HCT116 (cell line): ENCODE measurements around the gene GFOD1. TPM values are rescaled to one million over a fixed set of nuclear protein-coding genes. Genes with fewer than 3 reads are reported as not detected.
A peak's percentile ranks its signal among the peaks of the same experiment; 100 is the strongest.

Experiments used
- ATAC-seq: fragments of 200-7000 bp; cut with Tn5 transposase; 2 replicates; pipeline ENCODE4 v1.9.1; 2020; ENCODE audit warnings: mild to moderate bottlenecking, moderate library complexity
- BruUV-seq: library from RNA; stranded (reverse); fragments of 400-500 nt; replicated peaks from 2 replicates; lab custom pipeline; 2021; lab: Mats Ljungman, UMichigan
- CTCF ChIA-PET: fragments of 300-600 bp; sonication (Branson Sonifier 250); formaldehyde crosslinking; loops from one replicate; lab custom pipeline; 2021; ENCODE audit warnings: antibody characterized with exemption; lab: Charles Lee
- POLR2A ChIA-PET: fragments of 300-600, 350-600 bp; sonication (Branson Sonifier 250); formaldehyde crosslinking; loops from one replicate; lab custom pipeline; 2021; ENCODE audit warnings: antibody characterized with exemption; lab: Charles Lee
- RAD21 ChIA-PET, 2 experiments: fragments of 300-600 bp; sonication (Branson Sonifier 250); formaldehyde crosslinking; loops; one replicate each; lab custom pipeline; 2023; ENCODE audit warnings: low total read pairs in 2 of 2; ENCODE audit not compliant: uncharacterized antibody in 2 of 2, unreplicated experiment in 2 of 2, low non-redundant PET in 1 of 2; lab: Charles Lee
- DNase-seq: peaks from one replicate; pipeline ENCODE4 v3.0.0-alpha.2; 2010; ENCODE audit warnings: low read depth, low spot score
- H2AFZ ChIP-seq: fragments of 200-600 bp; shearing (Covaris generic), sonication (generic); 2 replicates; pipeline ENCODE4 v1.6.1; 2017; ENCODE audit warnings: low read depth, mixed run types, mixed read lengths, antibody characterized with exemption, low read length; ENCODE audit not compliant: poor library complexity, severe bottlenecking
- H3K27ac ChIP-seq: 2 replicates; pipeline ENCODE4 v1.5.1; 2012; ENCODE audit warnings: low read depth, low read length
- H3K27me3 ChIP-seq: fragments of 200-600 bp; sonication (generic); 2 replicates; pipeline ENCODE4 v1.6.1; 2016; ENCODE audit warnings: mixed run types, low read length, mixed read lengths; ENCODE audit not compliant: insufficient read depth
- H3K36me3 ChIP-seq, 2 experiments: fragments of 200-500 bp in 1 of 2; fragments of 200-600 bp in 1 of 2; sonication (Bioruptor generic) in 1 of 2; sonication (generic) in 1 of 2; 2 replicates each; pipeline versions ENCODE4 v1.5.1 to v1.6.1; 2014 to 2016; ENCODE audit warnings: low read length in 2 of 2, inconsistent platforms in 1 of 2, mixed read lengths in 1 of 2, mixed run types in 1 of 2; ENCODE audit not compliant: insufficient read depth in 2 of 2, control insufficient read depth in 1 of 2
- H3K4me1 ChIP-seq, 2 experiments: fragments of 200-600 bp in 1 of 2; sonication (generic) in 1 of 2; 2 replicates each; pipeline versions ENCODE4 v1.5.1 to v1.6.1; 2012 to 2017; ENCODE audit warnings: low read length in 2 of 2, inconsistent platforms in 1 of 2, mild to moderate bottlenecking in 1 of 2, mixed read lengths in 1 of 2, mixed run types in 1 of 2, moderate library complexity in 1 of 2; ENCODE audit not compliant: insufficient read depth in 2 of 2, control insufficient read depth in 1 of 2
- H3K4me2 ChIP-seq: fragments of 200-600 bp; sonication (generic); 2 replicates; pipeline ENCODE4 v1.6.1; 2017; ENCODE audit warnings: mixed run types, low read length, mixed read lengths
- H3K4me3 ChIP-seq, 2 experiments: fragments of 200-600 bp in 1 of 2; sonication (generic) in 1 of 2; replicated peaks in 1 of 2; 2 replicates each; pipeline ENCODE4 v1.5.1; 2011 to 2016; ENCODE audit warnings: low read length in 2 of 2, control low read depth in 1 of 2, low read depth in 1 of 2, mild to moderate bottlenecking in 1 of 2, mixed read lengths in 1 of 2, mixed run types in 1 of 2
- H3K79me2 ChIP-seq: fragments of 200-600 bp; sonication (generic); 2 replicates; pipeline ENCODE4 v1.6.1; 2017; ENCODE audit warnings: mild to moderate bottlenecking, mixed run types, low read length, moderate library complexity, mixed read lengths; ENCODE audit not compliant: insufficient read depth
- H3K9ac ChIP-seq: fragments of 200-600 bp; sonication (generic); 2 replicates; pipeline ENCODE4 v1.6.1; 2016; ENCODE audit warnings: low read length, mixed read lengths
- H3K9me2 ChIP-seq: fragments of 200-600 bp; sonication (generic), shearing (Covaris generic); 2 replicates; pipeline ENCODE4 v1.6.1; 2017; ENCODE audit warnings: mixed run types, mild to moderate bottlenecking, moderate library complexity; ENCODE audit not compliant: insufficient read depth
- H3K9me3 ChIP-seq, 2 experiments: fragments of 200-500 bp in 1 of 2; fragments of 200-600 bp in 1 of 2; sonication (Bioruptor generic) in 1 of 2; sonication (generic) in 1 of 2; 2 replicates each; pipeline ENCODE4 v1.6.1; 2014 to 2017; ENCODE audit warnings: low read length in 2 of 2, mixed read lengths in 2 of 2, inconsistent platforms in 1 of 2, low read depth in 1 of 2, mild to moderate bottlenecking in 1 of 2, mixed run types in 1 of 2, moderate library complexity in 1 of 2; ENCODE audit not compliant: control insufficient read depth in 1 of 2, insufficient read depth in 1 of 2
- H4K20me1 ChIP-seq: fragments of 200-600 bp; sonication (generic), shearing (Covaris generic); 2 replicates; pipeline ENCODE4 v1.6.1; 2017; ENCODE audit warnings: mixed run types, mild to moderate bottlenecking, moderate library complexity; ENCODE audit not compliant: insufficient read depth
- CEBPB ChIP-seq: IDR thresholded peaks from 2 replicates; pipeline ENCODE4 v1.6.1; 2012; ENCODE audit warnings: low read depth
- EGR1 ChIP-seq: IDR thresholded peaks from 2 replicates; pipeline ENCODE4 v1.6.1; 2012; ENCODE audit warnings: low read depth
- ELF1 ChIP-seq: IDR thresholded peaks from 2 replicates; pipeline ENCODE4 v1.6.1; 2012; ENCODE audit warnings: low read depth, borderline replicate concordance
- EZH2 ChIP-seq: fragments of 200-600 bp; sonication (generic); IDR thresholded peaks from 2 replicates; pipeline ENCODE4 v1.6.1; 2017; ENCODE audit warnings: antibody characterized with exemption, mixed run types
- EZH2phosphoT487 ChIP-seq: fragments of 200-600 bp; IDR thresholded peaks from 2 replicates; pipeline ENCODE4 v1.6.1; 2018; ENCODE audit warnings: antibody characterized with exemption, borderline replicate concordance
- FOSL1 ChIP-seq: IDR thresholded peaks from 2 replicates; pipeline ENCODE4 v1.6.1; 2012; ENCODE audit warnings: low read depth
- JUND ChIP-seq: IDR thresholded peaks from 2 replicates; pipeline ENCODE4 v1.6.1; 2012
- POLR2AphosphoS5 ChIP-seq: IDR thresholded peaks from 2 replicates; pipeline ENCODE4 v1.6.1; 2011; ENCODE audit warnings: mild to moderate bottlenecking, low read depth, low read length, moderate library complexity
- RAD21 ChIP-seq: IDR thresholded peaks from 2 replicates; pipeline ENCODE4 v1.6.1; 2012; ENCODE audit warnings: low read depth, mild to moderate bottlenecking
- SP1 ChIP-seq: IDR thresholded peaks from 2 replicates; pipeline ENCODE4 v1.6.1; 2012; ENCODE audit warnings: low read depth
- SRF ChIP-seq: IDR thresholded peaks from 2 replicates; pipeline ENCODE4 v1.6.1; 2012; ENCODE audit warnings: low read depth
- TCF7L2 ChIP-seq: IDR thresholded peaks from 2 replicates; pipeline ENCODE4 v1.7.0; 2011; ENCODE audit warnings: borderline replicate concordance, inconsistent platforms; ENCODE audit not compliant: insufficient read depth, insufficient read length; ENCODE audit errors: extremely low read depth
- YY1 ChIP-seq: IDR thresholded peaks from 2 replicates; pipeline ENCODE4 v1.6.1; 2011; ENCODE audit warnings: low read length, low read depth, moderate library complexity, mild to moderate bottlenecking; ENCODE audit not compliant: insufficient replicate concordance; ENCODE audit errors: extremely low read depth
- ZNF274 ChIP-seq: fragments of 200-500 bp; sonication (Bioruptor generic); IDR thresholded peaks from 2 replicates; pipeline ENCODE4 v1.6.1; 2014; ENCODE audit warnings: mild to moderate bottlenecking, low read depth, low read length, inconsistent platforms
- intact Hi-C: fragments of 100-400 bp; cut with micrococcal nuclease; formaldehyde crosslinking; loops from 2 replicates; pipeline ENCODE4 v1.10.0; 2022
- total RNA-seq: library from RNA; stranded (reverse); gene quantifications from one replicate; pipeline ENCODE4 v1.2.1, GENCODE V29; 2021; ENCODE audit not compliant: unreplicated experiment
- TF ChIP-seq, protein P1 (sequence below): IDR thresholded peaks from 2 replicates; pipeline ENCODE4 v1.6.1; 2012; ENCODE audit warnings: low read depth
- TF ChIP-seq, protein P2 (sequence below): IDR thresholded peaks from 2 replicates; pipeline ENCODE4 v1.6.1; 2012
- TF ChIP-seq, protein P3 (sequence below): IDR thresholded peaks from 2 replicates; pipeline ENCODE4 v1.6.1; 2012

GFOD1 gene
- total RNA-seq, 1 experiment from 2014 or later: 3.8 TPM

DNA sequence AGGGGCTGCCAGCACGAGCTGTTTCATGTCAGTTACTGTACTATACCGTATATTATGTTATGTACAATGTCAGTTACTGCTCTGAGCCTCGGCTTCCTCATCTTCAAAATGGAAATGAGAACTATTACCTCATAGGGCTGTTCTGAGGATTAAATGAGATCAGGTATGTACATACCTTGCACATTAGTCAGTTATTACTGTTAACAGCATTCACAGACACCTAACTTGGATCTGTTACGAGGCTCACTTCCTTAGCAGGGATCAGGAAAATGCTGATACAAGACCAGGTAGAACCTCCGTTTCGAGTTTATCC lies 89.4 kb downstream of the GFOD1 start:
- no peaks in the 10 kb centered on the region for H3K36me3 ChIP-seq
- ATAC-seq: peak; percentile 34
- intact Hi-C loops: no loop called here
- peaks cover 5 to 23% of the 10 kb centered on the region in 2 experiments for H3K4me1 ChIP-seq
- no TSS peak for BruUV-seq
- H3K27ac ChIP-seq: no peak overlapping the region
- ChIA-PET CTCF (no interaction called here), POLR2A (no interaction called here)
- no peak overlapping the region for H2AFZ ChIP-seq
- no peak for TF ChIP-seq POLR2AphosphoS5
- no peak for TF ChIP-seq SRF
- no peak for TF ChIP-seq EGR1
- TF ChIP-seq FOSL1: 0 out of 2 replicates have a peak, but pooled peaks have one; percentile 18
- TF ChIP-seq SP1: no peak
- TF ChIP-seq, protein P1, sequence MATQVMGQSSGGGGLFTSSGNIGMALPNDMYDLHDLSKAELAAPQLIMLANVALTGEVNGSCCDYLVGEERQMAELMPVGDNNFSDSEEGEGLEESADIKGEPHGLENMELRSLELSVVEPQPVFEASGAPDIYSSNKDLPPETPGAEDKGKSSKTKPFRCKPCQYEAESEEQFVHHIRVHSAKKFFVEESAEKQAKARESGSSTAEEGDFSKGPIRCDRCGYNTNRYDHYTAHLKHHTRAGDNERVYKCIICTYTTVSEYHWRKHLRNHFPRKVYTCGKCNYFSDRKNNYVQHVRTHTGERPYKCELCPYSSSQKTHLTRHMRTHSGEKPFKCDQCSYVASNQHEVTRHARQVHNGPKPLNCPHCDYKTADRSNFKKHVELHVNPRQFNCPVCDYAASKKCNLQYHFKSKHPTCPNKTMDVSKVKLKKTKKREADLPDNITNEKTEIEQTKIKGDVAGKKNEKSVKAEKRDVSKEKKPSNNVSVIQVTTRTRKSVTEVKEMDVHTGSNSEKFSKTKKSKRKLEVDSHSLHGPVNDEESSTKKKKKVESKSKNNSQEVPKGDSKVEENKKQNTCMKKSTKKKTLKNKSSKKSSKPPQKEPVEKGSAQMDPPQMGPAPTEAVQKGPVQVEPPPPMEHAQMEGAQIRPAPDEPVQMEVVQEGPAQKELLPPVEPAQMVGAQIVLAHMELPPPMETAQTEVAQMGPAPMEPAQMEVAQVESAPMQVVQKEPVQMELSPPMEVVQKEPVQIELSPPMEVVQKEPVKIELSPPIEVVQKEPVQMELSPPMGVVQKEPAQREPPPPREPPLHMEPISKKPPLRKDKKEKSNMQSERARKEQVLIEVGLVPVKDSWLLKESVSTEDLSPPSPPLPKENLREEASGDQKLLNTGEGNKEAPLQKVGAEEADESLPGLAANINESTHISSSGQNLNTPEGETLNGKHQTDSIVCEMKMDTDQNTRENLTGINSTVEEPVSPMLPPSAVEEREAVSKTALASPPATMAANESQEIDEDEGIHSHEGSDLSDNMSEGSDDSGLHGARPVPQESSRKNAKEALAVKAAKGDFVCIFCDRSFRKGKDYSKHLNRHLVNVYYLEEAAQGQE: no peak
- TF ChIP-seq ZNF274: no peak
- TF ChIP-seq CEBPB: no peak
- TF ChIP-seq, protein P2, sequence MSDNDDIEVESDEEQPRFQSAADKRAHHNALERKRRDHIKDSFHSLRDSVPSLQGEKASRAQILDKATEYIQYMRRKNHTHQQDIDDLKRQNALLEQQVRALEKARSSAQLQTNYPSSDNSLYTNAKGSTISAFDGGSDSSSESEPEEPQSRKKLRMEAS: no peak
- no peak for TF ChIP-seq YY1
- no peak for TF ChIP-seq ELF1
- TF ChIP-seq JUND: peak; percentile 13; the same call in 1 of the 2 replicates
- no peak for TF ChIP-seq RAD21
- TF ChIP-seq, protein P3, sequence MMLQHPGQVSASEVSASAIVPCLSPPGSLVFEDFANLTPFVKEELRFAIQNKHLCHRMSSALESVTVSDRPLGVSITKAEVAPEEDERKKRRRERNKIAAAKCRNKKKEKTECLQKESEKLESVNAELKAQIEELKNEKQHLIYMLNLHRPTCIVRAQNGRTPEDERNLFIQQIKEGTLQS: no peak
- no peak for TF ChIP-seq TCF7L2
- TF ChIP-seq EZH2phosphoT487: no peak
- no peak for TF ChIP-seq EZH2
- TF ChIP-seq, all 23 proteins: peak for 2
- Histone ChIP-seq H4K20me1 (no peaks in the 10 kb centered on the region), H3K9me3 (no peaks in the 10 kb centered on the region), H3K9me2 (no peaks in the 10 kb centered on the region), H3K9ac (no peak overlapping the region), H3K4me2 (peak overlapping the region; percentile 30), H3K27me3 (no peaks in the 10 kb centered on the region), H3K4me3 (no peak overlapping the region), H3K79me2 (no peaks in the 10 kb centered on the region)
- RAD21 ChIA-PET: interaction anchor here in 1 of 2 experiments (0.7 kb wide), 1 partner anchor 9 kb away, joined by 3 read pairs; no protein-coding TSS in a partner anchor
- DNase-seq: no peak
